Endothelial cell of umbilical vein (primary cell): ENCODE data around the gene PRPF31.

Experiments
- EZH2 ChIP-seq: IDR thresholded peaks from 2 replicates; pipeline ENCODE4 v1.6.1; 2012; ENCODE audit warnings: borderline replicate concordance, low read depth, mild to moderate bottlenecking, moderate library complexity, low read length, inconsistent platforms; ENCODE audit not compliant: severe bottlenecking
- JUN ChIP-seq: IDR thresholded peaks from 2 replicates; pipeline ENCODE4 v1.6.1; 2011; ENCODE audit warnings: borderline replicate concordance, low read depth; ENCODE audit not compliant: insufficient read length, insufficient read depth
- POLR2A ChIP-seq: IDR thresholded peaks from 2 replicates; pipeline ENCODE4 v1.6.1; 2012; ENCODE audit warnings: low read depth, mild to moderate bottlenecking, control low read depth, low read length
- POLR2AphosphoS5 ChIP-seq: IDR thresholded peaks from 2 replicates; pipeline ENCODE4 v1.6.1; 2012; ENCODE audit warnings: low read depth, mild to moderate bottlenecking, control low read depth, low read length, moderate library complexity; ENCODE audit not compliant: insufficient read depth
- TF ChIP-seq, protein P1 (sequence below), 2 donors: IDR thresholded peaks; 1 replicate in 1 of 2; 2 replicates in 1 of 2; pipeline ENCODE4 v1.5.1; 2011; ENCODE audit warnings: low read length in 2 of 2, mild to moderate bottlenecking in 2 of 2, moderate library complexity in 2 of 2, control low read depth in 1 of 2, inconsistent platforms in 1 of 2, low read depth in 1 of 2; ENCODE audit not compliant: insufficient read depth in 1 of 2; ENCODE audit errors: extremely low read depth in 1 of 2
- TF ChIP-seq, protein P2 (sequence below): IDR thresholded peaks from 2 replicates; pipeline ENCODE4 v1.6.1; 2011; ENCODE audit not compliant: insufficient read depth, insufficient read length

DNA sequence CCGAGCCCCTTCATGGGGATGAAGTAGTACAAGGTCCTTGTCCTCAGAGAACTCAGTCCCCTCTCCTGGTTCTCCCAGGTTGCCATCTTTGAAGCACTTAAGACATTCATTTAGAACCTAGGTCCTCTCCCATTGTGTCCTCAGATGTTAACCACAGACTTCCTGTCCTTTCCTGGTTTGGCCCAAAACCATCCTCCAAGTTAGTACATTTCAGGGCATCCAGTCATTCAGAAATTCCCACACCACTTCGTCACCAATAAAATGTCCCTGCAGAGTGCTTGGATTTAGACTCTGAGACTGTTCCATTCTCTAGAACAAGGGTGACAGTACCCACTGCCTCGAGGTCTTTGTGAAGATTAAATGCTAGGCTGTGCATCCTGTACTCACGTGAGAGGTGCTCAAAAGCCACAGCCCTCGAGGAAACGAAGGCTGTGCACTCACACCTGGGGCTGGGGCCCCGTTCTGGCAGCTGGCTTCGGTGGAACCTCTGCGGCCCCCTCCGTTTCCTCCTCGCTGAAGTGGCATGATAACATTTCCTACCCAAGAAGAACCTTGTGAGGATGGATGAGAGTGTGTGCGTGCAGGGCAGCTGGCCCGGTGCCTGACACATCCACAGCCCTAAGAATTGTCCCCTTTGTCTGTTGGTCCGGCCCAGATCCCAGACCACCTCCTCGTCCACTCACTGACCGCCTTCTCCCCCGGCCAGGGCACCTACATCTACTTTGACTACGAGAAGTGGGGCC is 39.2 kb downstream of the PRPF31 start:
- TF ChIP-seq, protein P1, sequence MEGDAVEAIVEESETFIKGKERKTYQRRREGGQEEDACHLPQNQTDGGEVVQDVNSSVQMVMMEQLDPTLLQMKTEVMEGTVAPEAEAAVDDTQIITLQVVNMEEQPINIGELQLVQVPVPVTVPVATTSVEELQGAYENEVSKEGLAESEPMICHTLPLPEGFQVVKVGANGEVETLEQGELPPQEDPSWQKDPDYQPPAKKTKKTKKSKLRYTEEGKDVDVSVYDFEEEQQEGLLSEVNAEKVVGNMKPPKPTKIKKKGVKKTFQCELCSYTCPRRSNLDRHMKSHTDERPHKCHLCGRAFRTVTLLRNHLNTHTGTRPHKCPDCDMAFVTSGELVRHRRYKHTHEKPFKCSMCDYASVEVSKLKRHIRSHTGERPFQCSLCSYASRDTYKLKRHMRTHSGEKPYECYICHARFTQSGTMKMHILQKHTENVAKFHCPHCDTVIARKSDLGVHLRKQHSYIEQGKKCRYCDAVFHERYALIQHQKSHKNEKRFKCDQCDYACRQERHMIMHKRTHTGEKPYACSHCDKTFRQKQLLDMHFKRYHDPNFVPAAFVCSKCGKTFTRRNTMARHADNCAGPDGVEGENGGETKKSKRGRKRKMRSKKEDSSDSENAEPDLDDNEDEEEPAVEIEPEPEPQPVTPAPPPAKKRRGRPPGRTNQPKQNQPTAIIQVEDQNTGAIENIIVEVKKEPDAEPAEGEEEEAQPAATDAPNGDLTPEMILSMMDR (IDR thresholded peaks at IDR 0.05; ENCODE audit: extremely low read depth in 1 of 2, insufficient read depth in 1 of 2, low read depth in 1 of 2, low read length in 2 of 2), result no peak
- TF ChIP-seq POLR2A, result no peak
- TF ChIP-seq POLR2AphosphoS5, result no peak
- no peak for TF ChIP-seq EZH2
- TF ChIP-seq JUN, result no peak
- TF ChIP-seq, protein P2, sequence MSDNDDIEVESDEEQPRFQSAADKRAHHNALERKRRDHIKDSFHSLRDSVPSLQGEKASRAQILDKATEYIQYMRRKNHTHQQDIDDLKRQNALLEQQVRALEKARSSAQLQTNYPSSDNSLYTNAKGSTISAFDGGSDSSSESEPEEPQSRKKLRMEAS, result no peak
